ENCODE results near the gene CDIP1.
A peak's percentile ranks its signal among the peaks of the same experiment; 100 is the strongest.

Gene CDIP1

GRCh38 chr16:4510747-4511426 is 27.7 kb downstream of the CDIP1 start:
- H3K4me3 ChIP-seq (replicated peaks in 1 of 2; ENCODE audit: low read depth in 2 of 2, low read length in 2 of 2) = no peak overlapping the region
- no peak for DNase-seq (ENCODE audit: low read depth in 2 of 2)
- no peak for TF ChIP-seq CTCF (IDR thresholded peaks at IDR 0.05; ENCODE audit: low read depth, low read length)

- no peak for TF ChIP-seq CTCF (IDR thresholded peaks at IDR 0.05; ENCODE audit: low read depth, low read length)
- H3K4me3 ChIP-seq (replicated peaks in 1 of 2; ENCODE audit: low read depth in 2 of 2, low read length in 2 of 2) = no peak overlapping the region
- no peak for DNase-seq (ENCODE audit: low read depth in 2 of 2)
Measured at GRCh38 chr16:4510131-4510530, 28.4 kb downstream of the CDIP1 start.

GRCh38 chr16:4509420-4509819 is 29.2 kb downstream of the CDIP1 start:
- H3K4me3 ChIP-seq (replicated peaks in 1 of 2; ENCODE audit: low read depth in 2 of 2, low read length in 2 of 2) = no peak overlapping the region
- no peak for DNase-seq (ENCODE audit: low read depth in 2 of 2)
- no peak for TF ChIP-seq CTCF (IDR thresholded peaks at IDR 0.05; ENCODE audit: low read depth, low read length)

- no peak overlapping the region for H3K4me3 ChIP-seq (replicated peaks in 1 of 2; ENCODE audit: low read depth in 2 of 2, low read length in 2 of 2)
- no peak for TF ChIP-seq CTCF (IDR thresholded peaks at IDR 0.05; ENCODE audit: low read depth, low read length)
- no peak for DNase-seq (ENCODE audit: low read depth in 2 of 2)
Measured at GRCh38 chr16:4508806-4509205, 29.8 kb downstream of the CDIP1 start.

- H3K4me3 ChIP-seq (replicated peaks in 1 of 2; ENCODE audit: low read depth in 2 of 2, low read length in 2 of 2) = no peak overlapping the region
- no peak for TF ChIP-seq CTCF (IDR thresholded peaks at IDR 0.05; ENCODE audit: low read depth, low read length)
- DNase-seq (ENCODE audit: low read depth in 2 of 2) = no peak
Measured at GRCh38 chr16:4507588-4508345, 30.8 kb downstream of the CDIP1 start.

- peak; percentile 83 for TF ChIP-seq CTCF (IDR thresholded peaks at IDR 0.05; ENCODE audit: low read depth, low read length)
- no peak overlapping the region for H3K4me3 ChIP-seq (replicated peaks in 1 of 2; ENCODE audit: low read depth in 2 of 2, low read length in 2 of 2)
- peak; percentile 87 to 88 for DNase-seq (ENCODE audit: low read depth in 2 of 2)
Measured at GRCh38 chr16:4506450-4506849, 32.1 kb downstream of the CDIP1 start.
